ENCODE results near the gene SUPT5H. TPM values are rescaled to one million over a fixed set of nuclear protein-coding genes. Genes with fewer than 3 reads are reported as not detected.

The SUPT5H gene
- total RNA-seq, 1 donor from 2014 or later = 84.5 TPM

DNA sequence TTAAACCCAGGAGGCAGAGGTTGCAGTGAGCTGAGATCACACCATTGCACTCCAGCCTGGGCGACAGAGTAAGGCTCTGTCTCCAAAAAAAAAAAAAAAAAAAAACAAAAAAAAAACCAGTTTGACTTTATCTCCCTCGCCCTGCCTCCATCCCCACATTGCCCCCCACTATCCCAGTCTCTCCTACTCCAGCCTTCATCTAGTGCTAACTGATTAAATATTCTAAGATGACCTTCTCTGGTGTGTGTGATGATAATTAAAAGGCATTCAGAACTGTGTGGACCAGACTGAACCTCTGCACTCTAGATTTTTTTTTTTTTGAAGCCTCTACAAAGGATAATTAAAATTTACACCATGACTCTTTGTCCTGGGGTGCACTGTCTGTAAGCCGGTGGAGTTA, 47.4 kb downstream of the SUPT5H start:
- no peak for DNase-seq (ENCODE audit: low spot score)

DNA sequence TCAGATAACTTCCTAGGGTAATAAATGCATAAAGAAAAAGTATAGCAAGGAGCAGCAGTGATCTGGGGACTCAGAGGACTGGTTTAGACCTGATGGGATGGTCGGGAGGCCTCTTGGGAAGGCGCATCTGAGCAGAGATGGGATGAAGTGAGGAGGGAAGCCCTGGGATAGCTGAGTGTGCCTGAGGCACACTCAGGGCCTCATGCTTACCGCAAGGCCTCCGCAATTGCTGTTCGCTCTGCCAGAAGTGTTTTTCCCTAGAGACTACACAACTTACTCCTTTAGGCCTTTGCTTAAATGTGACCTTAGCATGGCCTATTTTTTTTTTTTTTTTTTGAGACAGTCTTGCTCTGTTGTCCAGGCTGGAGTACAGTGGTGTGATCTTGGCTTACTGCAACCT, 49.3 kb downstream of the SUPT5H start:
- DNase-seq (ENCODE audit: low spot score) = no peak

- DNase-seq (ENCODE audit: low spot score) = no peak
Measured at GRCh38 chr19:39496063-39496462, 50.7 kb downstream of the SUPT5H start.

DNA sequence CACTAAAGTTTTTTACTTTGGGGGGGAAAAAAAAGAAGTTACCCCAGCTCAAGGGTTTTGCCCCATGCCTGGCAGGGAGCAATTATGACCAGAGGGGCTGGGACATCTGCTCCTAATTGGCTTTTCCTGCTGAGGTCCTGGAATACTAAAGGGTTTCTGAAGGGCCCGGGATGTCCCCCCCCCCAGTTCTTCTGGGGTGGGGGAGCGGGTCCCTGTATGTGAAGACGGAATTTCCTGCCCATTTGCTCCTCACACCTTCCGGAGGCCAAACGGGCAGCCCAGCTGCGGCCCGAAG, 52.3 kb downstream of the SUPT5H start:
- DNase-seq (ENCODE audit: low spot score) = no peak

- no peak for DNase-seq (ENCODE audit: low spot score)
Measured at GRCh38 chr19:39497996-39498797, 52.8 kb downstream of the SUPT5H start.

GRCh38 chr19:39498798-39499642, 53.6 kb downstream of the SUPT5H start, which contains the start of gene DLL3:
Gene DLL3, plus strand, starts transcription at chr19:39498947. Its CDS starts 28 bp downstream, at chr19:39498975.
- DNase-seq (ENCODE audit: low spot score) = no peak

DNA sequence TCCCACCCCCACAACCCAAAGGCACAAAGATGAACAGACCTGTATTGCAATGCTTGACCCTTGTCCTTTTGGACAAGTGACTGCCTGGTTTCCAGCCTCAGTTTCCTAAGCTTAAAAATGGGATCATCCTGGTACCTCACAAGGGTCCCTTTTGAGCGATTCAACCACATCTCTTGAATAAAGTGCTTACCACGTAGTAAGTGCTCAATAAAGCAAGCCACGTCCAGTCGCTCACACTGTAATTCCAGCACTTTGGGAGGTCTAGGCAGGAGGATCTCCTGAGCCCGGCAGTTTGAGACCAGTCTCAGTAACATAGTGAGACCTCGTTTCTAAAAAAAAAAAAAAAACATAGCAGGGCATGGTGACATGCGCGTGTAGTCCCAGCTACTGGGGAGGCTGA, 54.5 kb downstream of the SUPT5H start:
- DNase-seq (ENCODE audit: low spot score) = no peak

DNA sequence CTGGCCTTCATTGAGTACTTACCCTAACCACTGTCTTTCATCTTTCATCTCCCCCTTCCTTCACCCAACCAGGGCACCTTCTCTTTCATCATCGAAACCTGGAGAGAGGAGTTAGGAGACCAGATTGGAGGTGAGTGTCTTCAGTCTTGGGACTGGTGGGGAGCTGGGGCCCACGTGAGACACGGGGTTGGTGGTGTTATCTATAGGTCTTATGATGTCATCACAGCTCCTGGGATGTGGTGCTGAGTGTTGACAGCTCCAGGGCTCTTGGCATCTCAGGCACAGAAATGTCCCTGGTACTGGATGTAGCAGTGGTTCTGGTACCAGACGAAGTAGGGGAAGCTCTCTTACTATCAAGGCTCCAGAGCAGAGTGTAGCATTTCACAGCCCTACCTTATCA, 55.2 kb downstream of the SUPT5H start:
- DNase-seq (ENCODE audit: low spot score) = no peak

GRCh38 chr19:39501340-39501739, 56.0 kb downstream of the SUPT5H start:
- DNase-seq (ENCODE audit: low spot score) = no peak

DNA sequence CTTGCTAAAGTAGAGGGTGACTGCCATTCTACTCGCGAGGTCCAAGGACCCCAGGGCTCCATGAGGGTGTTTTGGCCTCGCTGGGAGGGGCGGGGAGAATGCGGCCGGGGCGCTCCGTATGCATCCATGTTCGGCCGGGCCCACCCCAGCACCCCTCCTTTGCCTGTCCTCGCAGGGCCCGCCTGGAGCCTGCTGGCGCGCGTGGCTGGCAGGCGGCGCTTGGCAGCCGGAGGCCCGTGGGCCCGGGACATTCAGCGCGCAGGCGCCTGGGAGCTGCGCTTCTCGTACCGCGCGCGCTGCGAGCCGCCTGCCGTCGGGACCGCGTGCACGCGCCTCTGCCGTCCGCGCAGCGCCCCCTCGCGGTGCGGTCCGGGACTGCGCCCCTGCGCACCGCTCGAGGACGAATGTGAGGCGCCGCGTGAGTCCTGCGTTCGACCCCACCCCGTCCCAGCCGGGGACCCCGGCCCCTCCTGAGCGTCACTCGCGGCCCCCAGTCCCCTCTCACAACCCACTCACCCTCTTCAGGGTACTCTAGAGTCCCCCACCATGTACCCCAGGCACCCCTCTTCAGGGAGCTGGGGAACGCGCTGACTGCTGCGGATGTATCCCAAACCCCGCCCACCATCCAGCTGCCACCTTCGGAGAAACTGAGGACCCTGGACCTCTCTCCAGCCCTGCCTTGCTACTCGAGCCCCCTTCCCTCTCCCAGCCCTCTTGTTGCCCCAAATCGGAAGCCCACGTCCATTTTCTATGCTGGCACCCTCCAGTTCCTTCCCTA, 57.4 kb downstream of the SUPT5H start:
- no peak for DNase-seq (ENCODE audit: low spot score)

DNA sequence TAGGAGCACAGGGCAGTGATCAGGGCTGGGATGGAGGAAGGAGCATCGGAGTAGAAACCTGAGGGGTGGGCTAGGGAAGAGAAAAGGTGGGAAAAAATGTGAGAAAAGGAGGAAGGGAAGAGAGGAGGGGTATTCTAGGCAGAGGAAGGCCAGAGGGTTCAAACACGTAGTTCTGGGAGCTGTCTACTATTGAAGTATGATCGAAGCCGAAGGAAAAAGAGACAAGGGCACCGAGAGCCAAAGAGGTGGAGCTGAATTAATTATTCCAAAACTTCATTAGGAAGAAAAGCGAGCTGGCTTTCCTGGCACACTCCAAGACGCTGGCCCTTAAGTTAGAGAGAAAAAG, 61.2 kb downstream of the SUPT5H start:
- no peak for DNase-seq (ENCODE audit: low spot score)

DNA sequence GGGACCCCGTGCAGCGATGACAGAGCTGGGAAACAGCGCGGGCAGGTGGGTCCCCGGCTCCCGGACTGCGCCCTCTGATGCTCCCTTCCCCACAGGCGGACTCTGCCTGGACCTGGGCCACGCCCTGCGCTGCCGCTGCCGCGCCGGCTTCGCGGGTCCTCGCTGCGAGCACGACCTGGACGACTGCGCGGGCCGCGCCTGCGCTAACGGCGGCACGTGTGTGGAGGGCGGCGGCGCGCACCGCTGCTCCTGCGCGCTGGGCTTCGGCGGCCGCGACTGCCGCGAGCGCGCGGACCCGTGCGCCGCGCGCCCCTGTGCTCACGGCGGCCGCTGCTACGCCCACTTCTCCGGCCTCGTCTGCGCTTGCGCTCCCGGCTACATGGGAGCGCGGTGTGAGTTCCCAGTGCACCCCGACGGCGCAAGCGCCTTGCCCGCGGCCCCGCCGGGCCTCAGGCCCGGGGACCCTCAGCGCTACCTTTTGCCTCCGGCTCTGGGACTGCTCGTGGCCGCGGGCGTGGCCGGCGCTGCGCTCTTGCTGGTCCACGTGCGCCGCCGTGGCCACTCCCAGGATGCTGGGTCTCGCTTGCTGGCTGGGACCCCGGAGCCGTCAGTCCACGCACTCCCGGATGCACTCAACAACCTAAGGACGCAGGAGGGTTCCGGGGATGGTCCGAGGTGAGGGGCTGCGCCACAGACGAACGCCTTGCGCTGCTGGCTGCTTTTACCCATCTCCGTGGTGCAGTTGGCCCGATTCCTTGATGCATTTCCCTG, 61.7 kb downstream of the SUPT5H start:
- no peak for DNase-seq (ENCODE audit: low spot score)

- no peak for DNase-seq (ENCODE audit: low spot score)
Measured at GRCh38 chr19:39507715-39508364, 62.5 kb downstream of the SUPT5H start.

DNA sequence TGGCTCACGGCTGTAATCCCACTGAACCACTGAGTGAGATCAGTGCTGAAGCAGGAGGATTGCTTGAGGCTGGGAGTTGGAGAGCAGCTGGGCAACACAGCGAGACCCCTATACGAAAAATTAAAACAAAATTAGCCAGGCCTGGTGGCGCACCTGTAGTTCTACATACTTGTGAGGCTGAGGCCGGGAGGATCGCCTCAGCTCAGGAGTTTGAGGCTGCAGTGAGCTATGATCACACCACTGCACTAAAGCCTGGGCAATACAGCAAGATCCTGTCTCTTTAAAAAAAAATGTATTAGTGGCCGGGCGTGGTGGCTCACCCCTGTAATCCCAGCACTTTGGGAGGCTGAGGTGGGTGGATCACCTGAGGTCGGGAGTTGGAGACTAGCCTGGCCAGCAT, 63.2 kb downstream of the SUPT5H start:
- DNase-seq (ENCODE audit: low spot score) = no peak

GRCh38 chr19:39509233-39509632, 63.9 kb downstream of the SUPT5H start:
- no peak for DNase-seq (ENCODE audit: low spot score)

DNA sequence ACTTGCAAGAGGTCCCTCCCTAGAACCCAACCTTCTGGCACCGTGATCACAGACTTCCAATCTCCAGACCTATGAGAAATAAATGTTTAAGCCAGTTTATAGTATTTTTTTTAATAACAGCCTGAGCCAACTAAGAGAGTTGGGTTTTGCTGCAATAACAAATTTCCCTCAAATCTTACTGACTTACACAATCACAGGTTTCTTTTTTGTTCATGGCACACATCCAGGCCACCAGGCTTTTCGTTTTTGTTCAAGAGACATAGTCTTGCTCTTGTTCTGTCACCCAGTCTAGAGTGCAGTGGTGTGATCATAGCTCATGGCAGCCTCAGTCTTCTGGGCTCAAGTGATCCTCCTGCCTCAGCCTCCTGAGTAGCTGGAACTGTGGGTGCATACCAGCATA, 67.6 kb downstream of the SUPT5H start:
- no peak for DNase-seq (ENCODE audit: low spot score)

- DNase-seq (ENCODE audit: low spot score) = no peak
Measured at GRCh38 chr19:39514840-39515550, 69.6 kb downstream of the SUPT5H start, which contains the start of gene SELENOV. Gene SELENOV, plus strand, starts transcription at chr19:39515139. Its CDS starts 74 bp downstream, at chr19:39515213.

DNA sequence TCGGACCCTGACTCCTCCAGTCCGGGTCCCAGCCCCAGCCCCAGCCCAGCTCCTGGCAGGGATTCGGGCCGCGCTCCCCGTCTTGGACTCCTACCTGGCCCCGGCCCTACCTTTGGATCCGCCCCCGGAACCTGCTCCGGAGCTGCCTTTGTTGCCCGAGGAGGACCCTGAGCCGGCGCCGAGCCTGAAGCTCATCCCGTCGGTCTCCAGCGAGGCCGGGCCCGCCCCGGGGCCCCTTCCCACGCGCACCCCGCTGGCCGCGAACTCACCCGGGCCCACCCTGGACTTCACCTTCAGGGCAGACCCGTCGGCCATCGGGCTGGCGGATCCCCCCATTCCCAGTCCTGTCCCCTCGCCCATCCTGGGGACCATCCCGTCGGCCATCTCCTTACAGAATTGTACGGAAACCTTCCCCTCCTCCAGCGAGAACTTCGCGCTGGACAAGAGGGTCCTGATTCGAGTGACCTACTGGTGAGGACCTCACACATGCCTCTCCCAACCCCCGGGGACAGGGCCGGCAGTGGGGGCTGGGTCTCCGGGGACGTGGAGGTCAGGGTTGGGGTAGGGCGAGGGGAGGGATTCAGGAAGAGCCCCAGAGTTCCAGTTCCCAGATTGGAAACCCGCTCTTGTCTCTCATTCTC, 70.3 kb downstream of the SUPT5H start:
- no peak for DNase-seq (ENCODE audit: low spot score)

DNA sequence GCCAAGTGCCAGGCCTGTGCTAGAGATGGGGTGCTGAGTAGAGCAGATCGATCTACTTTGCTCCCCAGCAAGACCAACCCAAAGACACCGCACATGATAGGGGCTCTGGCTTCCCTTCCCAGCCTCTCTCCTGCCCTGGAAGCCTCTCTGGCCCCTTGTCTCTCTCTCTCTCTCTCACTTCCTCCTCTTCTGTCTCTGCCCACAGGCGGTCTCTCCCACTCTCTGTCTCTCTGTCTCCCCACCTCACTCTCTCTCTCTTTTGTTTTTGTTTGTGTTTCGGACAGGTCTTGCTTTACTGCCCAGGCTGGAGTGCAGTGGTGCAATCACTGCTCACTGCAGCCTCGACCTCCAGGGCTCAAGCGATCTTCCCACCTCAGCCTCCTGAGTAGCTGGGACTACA, 70.9 kb downstream of the SUPT5H start:
- DNase-seq (ENCODE audit: low spot score) = no peak

Measured in mesenteric fat pad (tissue), 1 donor.